Ascending aorta (tissue), 2 donors: ENCODE results near the gene ANKRD13A. TPM values are rescaled to one million over a fixed set of nuclear protein-coding genes. Genes with fewer than 3 reads are reported as not detected.
"Not testable (repeated sequence)": the region's sequence is repeated elsewhere in the genome, so short reads cannot be mapped to it uniquely, and the experiment has no call there.

ENCODE experiments used
- DNase-seq, 2 donors: peaks; one replicate each; pipeline ENCODE4 v3.0.0-alpha.2; 2019; ENCODE audit warnings: low spot score in 2 of 2
- H3K27ac ChIP-seq, 2 donors: fragments of 200-600 bp; sonication (generic); one replicate each; pipeline ENCODE4 v1.5.1; 2016 to 2017; ENCODE audit warnings: mild to moderate bottlenecking in 1 of 2
- H3K27me3 ChIP-seq: fragments of 200-600 bp; sonication (generic); one replicate; pipeline ENCODE4 v1.5.1; 2017
- H3K36me3 ChIP-seq, 2 donors: fragments of 200-600 bp; sonication (generic); one replicate each; pipeline ENCODE4 v1.5.1; 2016
- H3K4me1 ChIP-seq, 2 donors: fragments of 200-600 bp; sonication (generic); one replicate each; pipeline ENCODE4 v1.5.1; 2016 to 2017; ENCODE audit warnings: mild to moderate bottlenecking in 1 of 2
- H3K4me3 ChIP-seq, 2 donors: fragments of 200-600 bp; sonication (generic); one replicate each; pipeline ENCODE4 v1.5.1; 2016 to 2017; ENCODE audit warnings: mild to moderate bottlenecking in 1 of 2
- H3K9me3 ChIP-seq, 2 donors: fragments of 200-600 bp; sonication (generic); one replicate each; pipeline ENCODE4 v1.5.1; 2016
- CTCF ChIP-seq, 3 experiments: fragments of 200-600 bp in 2 of 3; fragments of 450-650 bp in 1 of 3; sonication (generic) in 2 of 3; IDR thresholded peaks; one replicate each; pipeline ENCODE4 v1.5.1; 2016 to 2019; ENCODE audit warnings: antibody characterized with exemption in 3 of 3, mild to moderate bottlenecking in 1 of 3, moderate library complexity in 1 of 3
- intact Hi-C: fragments of 100-400 bp; cut with DNase I; formaldehyde crosslinking; loops from one replicate; pipeline ENCODE4 v1.15.1; 2023
- total RNA-seq: library from RNA; depleted of rRNA; stranded (reverse); fragments of >200 nt; gene quantifications from one replicate; pipeline ENCODE4 v1.1.0, GENCODE V29; 2016

The ANKRD13A gene
- total RNA-seq, 1 donor from 2014 or later = 199 TPM

GRCh38 chr12:110050927-110051326 lies 51.7 kb downstream of the ANKRD13A start:
- TF ChIP-seq CTCF (IDR thresholded peaks at IDR 0.05) = no peak
- Histone ChIP-seq H3K4me1 (peaks cover 0 to 12% of the 10 kb centered on the region in 2 donors), H3K27ac (no peak overlapping the region), H3K9me3 (no peaks in the 10 kb centered on the region), H3K36me3 (no peaks in the 10 kb centered on the region), H3K4me3 (no peak overlapping the region), H3K27me3 (no peaks in the 10 kb centered on the region)
- intact Hi-C loops = no loop called here
- DNase-seq = no peak

GRCh38 chr12:110055375-110056352 lies 56.4 kb downstream of the ANKRD13A start:
- intact Hi-C loops, H3K27me3 ChIP-seq, H3K4me3 ChIP-seq, H3K27ac ChIP-seq, H3K36me3 ChIP-seq, H3K4me1 ChIP-seq, H3K9me3 ChIP-seq, DNase-seq: not testable (repeated sequence)

- intact Hi-C loops, DNase-seq, H3K27ac ChIP-seq, H3K4me3 ChIP-seq, H3K36me3 ChIP-seq, H3K4me1 ChIP-seq, H3K27me3 ChIP-seq, H3K9me3 ChIP-seq: not testable (repeated sequence)
These were observed 57.4 kb downstream of the ANKRD13A start for GRCh38 chr12:110056643-110057042.

GRCh38 chr12:110058875-110059615 lies 59.8 kb downstream of the ANKRD13A start:
- DNase-seq = no peak
- Histone ChIP-seq H3K4me3 (no peak overlapping the region), H3K4me1 (no peaks in the 10 kb centered on the region), H3K9me3 (no peaks in the 10 kb centered on the region), H3K27me3 (no peaks in the 10 kb centered on the region), H3K36me3 (no peaks in the 10 kb centered on the region), H3K27ac (no peak overlapping the region)
- no peak for TF ChIP-seq CTCF (IDR thresholded peaks at IDR 0.05)
- intact Hi-C loops = no loop called here

- H3K27ac ChIP-seq = no peak overlapping the region
- H3K36me3 ChIP-seq = no peaks in the 10 kb centered on the region
- no peaks in the 10 kb centered on the region for H3K9me3 ChIP-seq
- no peak for DNase-seq
- H3K4me1 ChIP-seq = no peaks in the 10 kb centered on the region
- no peak for TF ChIP-seq CTCF (IDR thresholded peaks at IDR 0.05)
- H3K27me3 ChIP-seq = no peaks in the 10 kb centered on the region
- intact Hi-C loops = no loop called here
- H3K4me3 ChIP-seq = no peak overlapping the region
These were observed 60.4 kb downstream of the ANKRD13A start for GRCh38 chr12:110059651-110060000.

- Histone ChIP-seq H3K9me3 (no peaks in the 10 kb centered on the region), H3K27me3 (no peaks in the 10 kb centered on the region), H3K4me1 (no peaks in the 10 kb centered on the region), H3K36me3 (no peaks in the 10 kb centered on the region), H3K27ac (no peak overlapping the region), H3K4me3 (no peak overlapping the region)
- TF ChIP-seq CTCF (IDR thresholded peaks at IDR 0.05) = no peak
- DNase-seq = no peak
- intact Hi-C loops = no loop called here
These were observed 63.0 kb downstream of the ANKRD13A start for GRCh38 chr12:110062241-110062640.
